ENCODE data around the gene AGAP9.
"Not testable (repeated sequence)": the region's sequence is repeated elsewhere in the genome, so short reads cannot be mapped to it uniquely, and the experiment has no call there.

Gene AGAP9

DNA sequence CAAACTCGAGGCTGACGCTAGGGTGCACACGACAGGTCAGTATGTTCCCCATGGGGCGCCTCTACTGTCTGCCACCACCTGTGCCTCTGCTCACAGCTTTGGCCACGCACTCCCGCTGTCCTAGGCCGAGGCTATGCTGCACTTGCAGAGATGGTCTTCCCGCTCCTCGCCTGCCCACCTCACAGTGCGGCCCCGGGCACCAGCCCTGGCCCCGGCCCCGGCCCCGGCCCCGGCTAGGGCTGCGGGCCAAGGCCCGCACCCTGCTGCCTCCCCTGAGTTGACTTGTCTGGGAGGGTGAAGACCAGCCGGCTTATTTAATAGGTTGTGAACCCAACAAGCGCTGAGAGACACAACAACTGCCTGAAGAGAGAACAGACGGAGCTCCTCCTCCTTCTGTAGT, at the start of gene AGAP9:
Gene AGAP9, minus strand, starts transcription at position 164 of the 400 bp plus-strand sequence. Its CDS starts 112 bp downstream, at position 52.
- not testable (repeated sequence) for DNase-seq (ENCODE audit: low read depth in 3 of 3)

DNA sequence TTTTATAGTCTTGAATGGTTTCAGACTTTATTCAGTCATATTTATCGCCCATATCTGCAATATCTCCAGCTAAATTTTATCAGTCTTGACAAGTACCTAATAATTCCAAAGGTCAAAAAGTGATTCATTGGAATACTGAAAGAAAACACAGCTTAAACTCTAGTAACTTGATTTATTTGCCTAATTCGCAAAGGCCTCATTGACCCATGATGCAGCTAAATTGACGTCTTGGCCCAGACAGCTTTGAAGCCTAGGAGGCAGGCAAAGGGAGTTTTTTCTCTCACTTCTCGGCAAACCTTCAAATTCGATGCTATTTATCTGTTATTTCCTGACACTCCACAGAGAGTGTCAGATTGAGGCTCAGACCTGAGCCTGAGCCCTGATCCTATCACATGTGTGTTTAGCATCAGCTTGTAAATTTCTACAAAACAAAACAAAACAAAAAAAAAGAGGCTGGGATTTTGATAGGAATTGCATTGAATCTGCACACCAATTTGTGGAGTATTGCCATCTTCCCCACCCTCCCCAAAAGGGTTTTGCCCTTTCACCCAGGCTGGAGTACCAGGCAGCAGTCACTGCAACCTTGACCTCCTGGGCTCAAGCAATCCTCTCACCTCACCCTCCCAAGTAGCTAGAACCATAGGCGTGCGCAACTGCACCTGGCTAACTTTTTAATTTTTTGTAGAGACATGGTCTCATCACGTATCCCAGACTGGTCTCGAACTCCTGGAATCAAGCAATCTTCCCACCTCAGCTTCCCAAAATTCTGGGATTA, 47.9 kb upstream of the AGAP9 start:
- DNase-seq (ENCODE audit: low read depth in 3 of 3), result not testable (repeated sequence)

DNA sequence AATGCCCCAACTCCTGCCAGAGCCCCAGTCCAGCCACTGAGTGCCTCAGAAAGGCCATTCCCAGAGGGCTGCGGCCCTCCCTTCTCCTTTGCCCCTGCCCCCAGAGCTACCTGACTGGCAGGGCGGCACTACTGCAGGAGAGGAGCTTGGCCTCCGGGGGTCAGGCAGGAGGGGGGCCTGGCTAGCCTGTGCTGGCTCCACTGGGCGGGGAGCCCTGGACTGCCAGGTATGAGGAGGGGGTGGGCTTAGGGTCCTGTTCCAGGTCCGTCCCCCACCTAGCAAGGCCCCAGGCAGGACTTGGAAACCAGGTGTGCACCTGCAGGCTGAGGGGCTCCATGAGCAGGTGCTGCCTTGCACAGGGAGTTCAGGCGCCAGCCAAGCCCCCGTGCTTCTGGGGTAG, 43.3 kb upstream of the AGAP9 start:
- not testable (repeated sequence) for DNase-seq (ENCODE audit: low read depth in 3 of 3)

DNA sequence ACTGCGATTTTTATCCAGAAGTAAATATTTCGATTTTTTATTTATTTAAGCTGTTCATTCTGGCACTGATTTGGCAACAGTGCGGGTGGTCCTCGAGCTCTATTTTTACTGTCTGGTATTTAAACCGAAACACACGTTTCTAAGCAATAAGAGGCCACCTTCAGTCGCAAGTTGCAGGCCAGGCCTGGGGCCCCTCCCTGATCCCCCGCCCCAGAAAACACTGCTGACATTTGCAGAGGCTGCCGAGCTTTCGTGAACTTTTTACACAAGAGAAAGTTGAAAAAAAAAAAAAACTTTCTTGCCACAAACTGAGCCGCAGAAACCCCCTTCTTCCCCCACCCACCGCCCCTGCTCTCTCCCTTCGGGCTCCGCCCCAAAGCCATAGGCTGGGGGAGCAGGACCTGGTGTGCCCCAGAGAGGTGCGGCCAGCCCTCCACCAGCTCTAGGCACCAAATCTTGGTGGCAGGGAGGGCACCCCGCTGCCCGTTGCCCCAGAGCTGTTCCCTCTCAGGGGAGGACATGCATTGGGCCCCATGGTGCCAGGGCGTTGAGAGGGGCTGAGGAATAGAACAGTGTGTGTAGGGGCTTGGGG, 42.8 kb upstream of the AGAP9 start:
- DNase-seq (ENCODE audit: low read depth in 3 of 3), result not testable (repeated sequence)

DNA sequence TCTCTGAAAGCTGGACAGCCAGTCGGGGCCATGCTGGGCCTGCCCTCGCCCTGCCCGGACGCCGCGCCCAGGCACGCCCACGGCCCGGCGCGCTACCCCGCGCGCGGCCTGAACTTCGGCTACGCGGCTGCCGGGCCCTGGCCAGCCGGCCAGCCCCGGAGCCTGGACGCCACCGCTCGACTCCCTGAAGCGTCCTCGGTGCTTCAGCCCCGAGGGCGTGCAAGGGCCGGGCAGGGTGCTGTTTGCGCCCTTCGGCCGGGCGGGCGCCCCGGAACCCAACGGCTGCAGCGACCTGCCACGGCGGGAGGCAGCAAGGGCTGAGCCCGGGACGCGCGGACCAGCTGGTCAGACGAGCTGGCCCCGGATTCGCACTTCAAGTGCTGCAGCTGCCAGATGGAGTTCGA, 42.1 kb upstream of the AGAP9 start:
- DNase-seq (ENCODE audit: low read depth in 3 of 3), result not testable (repeated sequence)

DNA sequence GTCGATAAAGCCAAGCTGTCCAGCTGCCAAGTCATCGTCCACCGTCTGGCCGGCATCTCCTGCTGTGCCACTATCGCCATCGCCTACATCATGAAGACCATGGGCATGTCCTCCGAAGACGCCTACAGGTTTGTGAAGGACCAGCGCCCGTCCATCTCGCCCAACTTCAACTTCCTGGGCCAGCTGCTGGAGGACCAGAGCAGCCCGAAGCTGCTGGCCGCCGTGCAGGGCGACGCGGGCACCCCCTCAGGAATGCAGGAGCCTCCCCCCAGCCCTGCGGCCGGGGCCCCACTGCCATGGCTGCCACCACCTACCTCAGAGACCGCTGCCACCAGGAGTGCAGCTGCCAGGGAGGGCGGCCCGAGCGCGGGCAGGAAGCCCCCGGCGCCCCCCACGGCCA, 41.5 kb upstream of the AGAP9 start:
- DNase-seq (ENCODE audit: low read depth in 3 of 3), result not testable (repeated sequence)

DNA sequence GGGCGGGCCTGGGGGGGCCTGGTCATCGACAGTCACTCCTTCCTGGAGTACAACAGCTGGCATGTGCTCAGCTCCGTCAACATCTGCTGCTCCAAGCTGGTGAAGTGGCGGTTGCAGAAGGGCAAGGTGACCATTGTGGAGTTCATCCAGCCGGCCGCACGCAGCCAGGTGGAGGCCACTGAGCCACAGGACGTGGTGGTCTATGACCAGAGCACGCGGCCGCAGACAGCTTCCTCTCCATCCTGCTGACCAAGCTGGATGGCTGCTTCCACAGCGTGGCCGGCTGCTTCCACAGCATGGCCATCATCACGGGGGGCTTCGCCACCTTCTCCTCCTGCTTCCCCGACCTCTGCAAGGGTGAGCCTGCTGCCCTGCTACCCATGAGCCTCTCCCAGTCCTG, 40.9 kb upstream of the AGAP9 start:
- DNase-seq (ENCODE audit: low read depth in 3 of 3), result not testable (repeated sequence)

DNA sequence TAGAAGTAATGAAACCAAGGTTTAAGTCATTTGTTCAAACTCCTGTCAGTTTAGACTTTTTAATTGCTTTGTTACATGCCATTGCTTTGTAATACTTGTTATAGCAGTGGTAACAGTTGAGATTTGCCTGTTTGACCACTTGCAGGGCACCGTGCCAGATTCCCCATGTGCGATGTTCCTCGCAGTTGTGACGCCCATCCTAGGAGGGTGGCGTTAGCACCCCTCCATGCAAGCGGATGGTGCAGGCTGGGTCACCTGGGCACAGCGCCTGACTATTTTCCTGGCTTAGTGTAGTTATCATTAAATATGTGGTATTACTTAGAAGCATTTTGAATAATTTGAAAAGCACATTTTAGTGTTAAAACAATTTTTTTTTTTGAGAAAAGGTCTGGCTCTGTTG, 37.0 kb upstream of the AGAP9 start:
- not testable (repeated sequence) for DNase-seq (ENCODE audit: low read depth in 3 of 3)

DNA sequence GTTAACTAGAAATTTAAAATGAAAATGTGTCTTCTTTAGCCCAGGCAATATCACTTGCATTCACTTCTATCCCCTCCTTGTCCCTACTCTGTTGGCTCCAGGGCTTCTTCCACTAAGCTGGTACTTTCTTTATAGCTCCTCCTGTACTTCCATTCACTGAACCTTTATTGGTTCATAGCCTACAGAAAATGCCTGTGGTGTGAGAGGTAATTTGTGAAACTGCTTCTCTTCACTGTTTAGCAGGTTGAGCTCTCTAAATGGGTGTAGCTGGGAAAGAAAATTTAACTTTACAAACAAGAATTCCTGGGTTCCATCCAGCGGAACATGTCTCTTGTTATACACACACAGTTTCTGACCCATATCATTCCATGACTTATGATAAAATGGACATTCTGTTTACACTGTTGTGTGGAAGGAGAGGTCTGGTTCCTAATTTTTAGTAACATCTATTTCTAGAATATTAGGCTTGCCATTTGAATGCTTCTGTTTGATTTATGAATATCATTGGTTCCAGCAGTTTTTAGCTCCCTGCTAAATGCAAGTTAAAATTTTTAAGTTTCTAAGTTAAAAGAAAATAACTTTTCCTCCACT, 36.4 kb upstream of the AGAP9 start:
- not testable (repeated sequence) for DNase-seq (ENCODE audit: low read depth in 3 of 3)

DNA sequence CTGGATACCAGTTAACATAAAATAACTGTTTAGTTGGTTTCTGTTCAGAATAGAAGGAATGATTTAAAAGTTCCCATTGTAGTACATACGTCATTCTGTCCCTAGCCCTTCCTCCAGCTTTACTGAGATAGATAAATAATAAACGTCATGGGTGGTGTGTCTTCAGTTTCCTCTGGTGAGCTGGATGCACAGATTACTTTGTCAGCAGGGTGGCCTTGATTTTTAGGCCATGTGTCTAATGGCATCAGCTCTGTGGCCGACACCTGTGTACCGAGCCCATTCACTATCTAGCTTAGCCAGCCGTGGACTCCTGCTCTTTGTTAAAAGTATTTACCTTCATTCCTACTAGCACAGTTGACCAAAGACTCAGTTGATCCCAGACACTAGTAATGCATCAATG, 34.7 kb upstream of the AGAP9 start:
- not testable (repeated sequence) for DNase-seq (ENCODE audit: low read depth in 3 of 3)

DNA sequence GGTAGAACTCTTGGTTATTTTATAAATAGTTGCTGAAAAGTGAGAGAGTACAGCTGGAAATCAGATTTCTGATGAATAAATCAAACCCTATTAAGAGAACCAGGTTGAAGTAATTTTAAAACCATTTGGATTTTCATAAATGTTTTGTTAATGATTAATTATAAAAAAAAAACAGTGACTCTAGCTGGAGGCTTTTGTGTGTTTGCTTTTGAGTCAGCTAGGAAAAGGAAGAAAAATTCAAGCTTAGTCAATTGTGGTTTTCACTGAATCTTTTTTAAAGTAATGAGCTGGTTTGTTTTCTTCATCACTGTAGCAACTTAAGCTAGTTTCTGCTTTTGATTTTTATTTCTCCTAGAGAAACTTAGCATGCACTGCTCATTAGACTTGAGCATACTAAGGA, 34.2 kb upstream of the AGAP9 start:
- not testable (repeated sequence) for DNase-seq (ENCODE audit: low read depth in 3 of 3)

DNA sequence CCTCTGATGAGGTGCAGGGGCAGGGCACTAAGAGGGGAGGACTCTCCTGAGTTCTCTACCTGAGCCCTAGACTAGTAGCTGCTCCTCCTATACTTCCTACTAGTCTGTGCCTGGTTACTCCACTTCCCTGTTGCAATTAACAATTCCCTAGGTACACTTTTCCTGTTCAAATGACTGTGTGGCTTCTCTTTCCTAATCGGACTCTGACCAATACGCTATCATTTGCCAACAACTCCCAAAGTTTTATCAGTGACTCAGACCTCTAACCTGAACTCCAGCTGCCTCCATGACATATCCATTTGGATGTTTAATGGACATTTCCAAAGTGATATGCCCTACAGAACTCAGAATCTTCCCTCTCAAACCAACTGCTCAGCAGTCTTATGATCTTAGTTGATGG, 31.9 kb upstream of the AGAP9 start:
- DNase-seq (ENCODE audit: low read depth in 3 of 3), result not testable (repeated sequence)

DNA sequence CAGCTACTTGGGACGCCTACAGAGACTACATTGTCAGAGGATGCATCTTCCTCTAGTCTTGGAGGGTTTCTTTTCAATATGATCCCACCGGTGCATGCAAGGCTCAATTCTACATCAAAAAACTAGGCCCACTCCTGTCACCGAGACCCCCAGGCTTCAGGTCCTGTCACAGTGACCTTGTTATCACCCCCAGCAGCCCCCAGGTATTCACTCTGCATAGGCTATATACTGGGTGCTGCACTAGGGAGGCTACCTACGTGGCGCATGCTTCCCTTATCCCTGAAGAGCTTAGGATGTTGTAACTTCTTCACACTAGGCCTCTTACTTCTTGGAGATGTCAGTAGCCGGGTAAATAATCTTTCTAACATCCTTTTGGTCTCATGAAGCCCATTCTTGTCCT, 31.1 kb upstream of the AGAP9 start:
- DNase-seq (ENCODE audit: low read depth in 3 of 3), result not testable (repeated sequence)

DNA sequence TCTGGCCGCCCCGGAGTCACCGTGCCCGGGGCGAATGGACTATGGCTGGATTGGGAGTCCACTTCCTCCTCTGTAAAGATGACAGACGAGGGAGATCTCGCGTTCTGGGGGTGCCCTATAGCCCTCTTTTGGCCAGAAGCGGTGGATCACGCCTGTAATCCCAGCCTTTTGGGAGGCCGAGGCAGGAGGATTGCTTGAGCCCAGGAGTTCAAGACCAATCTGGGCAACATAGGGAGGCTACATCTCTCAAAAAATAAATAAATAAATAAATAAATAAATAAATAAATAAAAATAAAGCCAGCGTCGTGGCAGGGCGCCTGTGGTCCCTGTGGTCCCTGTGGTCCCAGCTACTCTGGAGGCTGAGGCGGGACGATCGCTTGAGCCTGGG, 30.4 kb upstream of the AGAP9 start:
- peak in 1 of 3 experiments; percentile 1 for DNase-seq (ENCODE audit: low read depth in 3 of 3)

DNA sequence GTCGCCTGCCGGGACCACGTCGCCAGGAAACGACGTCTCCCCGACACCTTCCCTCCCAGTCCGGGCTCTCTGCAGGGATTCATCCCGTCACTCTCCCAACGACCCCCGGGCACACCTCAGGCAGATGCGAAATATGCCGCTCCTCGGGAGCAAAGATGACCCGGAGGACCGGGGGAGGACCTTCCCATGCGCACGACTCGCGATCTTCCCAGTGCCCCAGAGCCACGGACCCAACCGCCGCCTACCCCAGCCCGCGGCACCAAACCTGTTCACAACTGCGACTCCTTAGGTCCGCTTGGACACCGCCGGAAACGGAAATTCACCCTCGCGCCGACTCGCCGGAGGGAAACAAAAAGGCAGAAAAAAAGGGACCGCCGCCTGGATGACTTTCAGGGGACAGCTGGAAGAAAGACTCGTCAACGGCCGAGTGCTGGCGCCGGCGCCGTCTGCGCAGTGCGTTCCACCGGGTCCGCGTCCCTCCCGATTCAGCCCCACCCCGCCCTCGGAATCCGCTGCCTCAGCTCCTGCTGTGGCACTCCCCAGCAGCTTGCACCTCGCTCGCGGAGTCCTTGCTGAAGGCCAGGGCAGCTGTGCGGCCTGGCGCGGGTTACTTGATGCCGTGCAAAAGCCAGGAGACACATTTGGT, 29.9 kb upstream of the AGAP9 start:
- peak; percentile 70 to 84 (median 71) for DNase-seq (ENCODE audit: low read depth in 3 of 3)

DNA sequence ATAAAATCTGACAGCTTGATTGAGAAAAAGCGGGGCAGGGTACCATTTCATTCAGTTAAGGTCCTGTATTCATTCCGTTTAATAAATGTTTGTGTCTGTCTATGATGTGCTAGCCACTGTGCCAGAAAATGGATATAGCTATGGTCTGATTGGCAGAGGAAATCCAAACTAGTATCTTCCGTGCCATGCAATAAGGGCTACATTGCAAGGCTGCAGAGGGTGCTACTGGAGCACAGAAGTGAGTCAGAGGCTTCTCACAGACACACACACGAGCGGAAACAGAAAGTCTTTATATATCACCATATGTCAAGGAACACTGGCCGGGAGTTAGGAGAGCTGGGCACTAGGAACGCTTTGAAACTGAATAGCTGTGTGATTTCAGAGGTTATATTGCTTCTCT, 29.3 kb upstream of the AGAP9 start:
- peak in 2 of 3 experiments; percentile 23 to 29 for DNase-seq (ENCODE audit: low read depth in 3 of 3)

DNA sequence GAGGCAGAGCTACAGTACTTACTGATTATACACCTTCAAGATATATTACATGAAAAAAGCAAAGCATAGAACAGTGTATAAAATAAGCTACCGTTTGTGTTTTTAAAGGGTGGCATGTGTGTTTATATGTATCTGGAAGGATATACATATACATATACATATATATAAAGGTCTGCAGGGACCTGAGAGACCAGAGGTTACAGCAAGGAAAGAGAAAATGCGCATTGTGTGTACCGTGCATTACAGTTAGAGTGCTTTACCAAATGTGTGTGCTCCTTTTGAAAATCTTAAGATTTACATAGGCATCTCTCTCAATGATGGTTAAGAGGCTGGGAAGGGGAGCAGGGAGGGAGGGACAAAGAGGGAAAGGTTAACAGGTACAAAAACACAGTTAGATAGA, 23.8 kb upstream of the AGAP9 start:
- DNase-seq (ENCODE audit: low read depth in 3 of 3), result not testable (repeated sequence)

DNA sequence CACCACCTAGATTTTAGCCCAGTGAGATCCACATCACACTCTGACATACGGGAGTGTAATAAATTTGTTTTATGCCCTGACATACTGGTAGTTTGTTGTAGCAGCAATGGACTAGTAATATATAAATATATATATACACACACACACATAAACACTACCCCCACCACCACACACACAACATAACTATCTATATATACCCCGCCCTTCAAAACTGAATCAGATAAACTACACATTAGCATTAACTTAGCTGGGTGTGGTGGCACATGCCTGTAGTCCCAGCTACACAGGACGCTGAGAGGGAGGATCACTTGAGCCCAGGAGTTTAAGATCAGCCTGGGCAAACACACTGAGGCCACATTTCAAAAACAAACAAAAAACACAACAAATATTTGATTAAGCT, 13.0 kb upstream of the AGAP9 start:
- DNase-seq (ENCODE audit: low read depth in 3 of 3), result not testable (repeated sequence)

DNA sequence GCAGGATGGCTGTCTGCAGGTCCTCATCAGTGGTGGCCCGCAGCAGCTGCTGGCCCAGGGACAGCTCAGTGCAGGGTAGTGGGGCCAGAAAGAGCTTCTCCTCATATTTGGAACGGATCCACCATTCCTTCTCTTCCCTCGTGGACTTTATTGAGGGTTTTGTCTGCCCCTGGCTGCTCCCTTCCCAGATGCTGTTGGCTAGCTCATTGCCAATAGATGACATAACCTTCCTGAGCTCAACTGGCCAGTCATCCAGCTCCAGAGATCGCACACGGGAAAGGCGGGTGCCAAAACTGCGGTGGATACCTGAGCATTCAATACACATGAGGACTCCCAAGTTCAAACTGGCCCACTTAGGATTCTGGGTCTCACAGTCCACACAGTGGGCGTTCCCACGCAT, 21.1 kb downstream of the AGAP9 start:
- DNase-seq (ENCODE audit: low read depth in 3 of 3), result not testable (repeated sequence)

DNA sequence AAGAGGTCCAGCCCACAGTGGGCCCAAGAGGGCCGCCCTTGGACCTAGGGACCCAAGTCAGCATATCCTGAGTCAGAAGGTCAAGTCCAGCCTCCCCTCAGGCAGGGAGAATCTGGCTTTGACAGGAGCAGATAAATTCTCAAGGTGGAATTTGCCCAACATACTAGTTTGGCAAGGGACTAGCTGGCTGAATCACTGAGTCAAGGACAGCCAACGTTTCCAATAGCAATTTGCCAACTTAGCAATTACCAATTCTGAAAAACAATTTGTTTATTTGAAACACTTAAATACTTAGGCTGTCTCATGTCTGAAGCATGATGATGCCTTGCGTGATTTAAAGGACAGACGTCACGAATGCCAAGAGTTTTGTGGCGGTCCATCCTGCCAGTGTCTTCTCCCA, 29.2 kb downstream of the AGAP9 start:
- DNase-seq (ENCODE audit: low read depth in 3 of 3), result not testable (repeated sequence)

DNA sequence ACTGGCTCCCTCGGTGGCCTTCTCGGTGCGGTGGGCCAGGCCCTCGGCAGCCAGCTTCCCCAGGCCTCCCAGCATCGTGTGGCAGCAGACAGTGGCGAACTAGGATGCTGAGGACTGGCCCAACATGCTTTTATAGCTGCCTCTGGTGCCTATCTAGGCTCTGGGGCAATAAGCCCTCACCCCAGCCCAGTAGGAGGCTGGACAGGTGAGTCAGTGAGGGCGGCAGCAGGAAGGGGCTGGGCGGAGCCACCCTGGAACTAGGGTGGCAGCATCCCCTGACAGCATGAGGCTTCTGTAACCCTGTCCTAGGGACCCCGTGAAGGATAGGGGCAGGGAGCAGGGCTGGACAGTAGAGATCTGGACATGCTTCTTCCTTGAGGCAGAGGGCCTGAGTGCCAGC, 31.8 kb downstream of the AGAP9 start, which contains the start of gene FAM25G:
Gene FAM25G, minus strand, starts transcription at position 101 of the 400 bp plus-strand sequence. Its CDS starts 26 bp downstream, at position 75.
- DNase-seq (ENCODE audit: low read depth in 3 of 3), result not testable (repeated sequence)

DNA sequence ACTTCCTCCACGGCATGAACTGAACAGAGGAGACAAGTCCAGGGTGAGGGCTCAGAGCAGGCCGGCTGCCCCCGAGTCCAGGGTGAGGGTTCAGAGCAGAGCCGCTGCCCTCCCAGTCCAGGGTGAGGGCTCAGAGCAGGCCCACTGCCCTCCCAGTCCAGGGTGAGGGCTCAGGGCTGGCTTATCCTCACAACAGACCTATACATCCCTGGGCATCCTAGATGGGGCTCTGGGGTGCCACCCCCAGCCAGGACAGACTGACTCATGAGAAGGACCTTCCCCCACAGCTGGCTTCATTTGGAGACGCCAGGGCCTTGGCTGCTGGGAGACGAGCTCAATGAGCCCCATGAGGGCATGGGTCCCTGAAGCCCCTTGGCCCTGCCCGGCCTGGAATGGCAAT, 33.8 kb downstream of the AGAP9 start:
- not testable (repeated sequence) for DNase-seq (ENCODE audit: low read depth in 3 of 3)
